ENCODE results near the gene ZG16.

Gene ZG16

GRCh38 chr16:29809850-29810698 is 32.0 kb downstream of the ZG16 start:
- CTCF ChIA-PET: interaction anchor here (0.7 to 1.4 kb wide), 3 partner anchors 20 to 1143 kb away, joined by 3 to 6 read pairs (median 3); partner anchors contain the start of gene KIF22
- TF ChIP-seq CTBP1 (IDR thresholded peaks at IDR 0.05; ENCODE audit: borderline replicate concordance): no peak
- TF ChIP-seq FOXA1 (IDR thresholded peaks at IDR 0.05): no peak
- TF ChIP-seq ELF4 (IDR thresholded peaks at IDR 0.05): no peak
- TF ChIP-seq BHLHE40 (IDR thresholded peaks at IDR 0.05; ENCODE audit: borderline replicate concordance): no peak
- no peak for TF ChIP-seq ZNF384 (IDR thresholded peaks at IDR 0.05)
- no peak for TF ChIP-seq SP1 (IDR thresholded peaks at IDR 0.05)
- no peak for TF ChIP-seq LEF1 (IDR thresholded peaks at IDR 0.05; ENCODE audit: borderline replicate concordance)
- no peak for TF ChIP-seq PKNOX1 (IDR thresholded peaks at IDR 0.05)
- TF ChIP-seq ARNT (IDR thresholded peaks at IDR 0.05): no peak
- TF ChIP-seq FOXK2 (IDR thresholded peaks at IDR 0.05): no peak
- TF ChIP-seq NFRKB (IDR thresholded peaks at IDR 0.05): no peak
- no peak for TF ChIP-seq HDGF (IDR thresholded peaks at IDR 0.05; ENCODE audit: borderline replicate concordance)
- TF ChIP-seq TARDBP (IDR thresholded peaks at IDR 0.05): no peak
- TF ChIP-seq L3MBTL2 (conservative IDR thresholded peaks at IDR 0.05): no peak
- no peak for TF ChIP-seq SUZ12 (IDR thresholded peaks at IDR 0.05)
- TF ChIP-seq FOXM1 (IDR thresholded peaks at IDR 0.05; ENCODE audit: borderline replicate concordance): no peak
- no peak for DNase-seq (ENCODE audit: extremely low spot score)
- POLR2A ChIA-PET: interaction anchor here (0.7 to 1.9 kb wide), 4 partner anchors 20 to 255 kb away, joined by 3 to 5 read pairs (median 4); partner anchors contain the start of genes ALDOA, KIF22 and TMEM219

- CTCF ChIA-PET: interaction anchor here (1.0 to 1.4 kb wide), 3 partner anchors 38 to 1175 kb away, joined by 3 to 6 read pairs (median 4); no protein-coding TSS in a partner anchor
Observed at GRCh38 chr16:29810699-29811169, 32.7 kb downstream of the ZG16 start.

DNA sequence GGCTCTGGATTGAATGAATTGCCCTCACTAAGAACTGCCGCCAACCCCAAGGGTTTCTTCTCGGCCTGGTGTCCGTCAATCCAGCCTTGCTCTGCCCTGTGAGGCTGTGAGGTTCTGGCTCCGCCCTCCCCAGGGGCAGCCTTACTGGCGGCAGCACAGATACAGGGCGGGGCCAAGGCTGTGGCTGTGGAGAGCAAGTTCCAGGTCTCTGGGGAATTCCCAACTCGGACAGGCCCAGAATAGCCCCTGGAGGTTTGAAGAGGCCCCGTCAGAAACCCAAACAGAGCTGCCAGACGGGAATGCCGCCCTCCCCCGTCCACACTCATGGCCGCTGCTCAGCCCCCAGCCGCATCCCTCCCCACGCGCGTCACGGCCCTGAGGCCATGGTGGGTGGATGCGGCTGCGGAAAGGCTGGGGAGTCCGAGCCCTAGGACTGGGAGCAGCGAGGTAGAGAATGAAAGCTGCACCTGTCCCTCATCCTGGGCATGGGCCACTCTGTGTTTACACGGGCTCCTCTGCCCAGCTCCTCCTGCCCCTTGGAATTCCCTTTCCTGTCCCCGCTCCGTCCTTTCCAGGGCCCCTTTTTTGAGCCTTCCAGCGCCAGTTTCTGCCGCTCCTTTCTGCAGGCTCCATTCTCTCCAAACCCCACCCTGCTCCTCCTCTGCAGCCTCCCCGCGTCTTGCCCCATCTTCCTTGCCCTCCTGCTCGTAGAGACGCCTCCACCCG is 33.3 kb downstream of the ZG16 start:
- POLR2A ChIA-PET: interaction anchor here (0.8 to 10.8 kb wide), 9 partner anchors 7 to 242 kb away, joined by 3 to 176 read pairs (median 4); partner anchors contain the start of genes KIF22, MAZ and TAOK2
- TF ChIP-seq HDGF (IDR thresholded peaks at IDR 0.05; ENCODE audit: borderline replicate concordance) (no peak), BHLHE40 (IDR thresholded peaks at IDR 0.05; ENCODE audit: borderline replicate concordance) (no peak), SUZ12 (IDR thresholded peaks at IDR 0.05) (no peak), FOXK2 (IDR thresholded peaks at IDR 0.05) (no peak), SP1 (IDR thresholded peaks at IDR 0.05) (no peak), L3MBTL2 (conservative IDR thresholded peaks at IDR 0.05) (no peak), FOXA1 (IDR thresholded peaks at IDR 0.05) (no peak), ZNF384 (IDR thresholded peaks at IDR 0.05) (no peak), ELF4 (IDR thresholded peaks at IDR 0.05) (no peak), ARNT (IDR thresholded peaks at IDR 0.05) (no peak)
- peak; percentile 93 for DNase-seq (ENCODE audit: extremely low spot score)
- CTCF ChIA-PET: interaction anchor here (0.8 to 1.4 kb wide), 5 partner anchors 37 to 1175 kb away, joined by 3 to 6 read pairs (median 3); no protein-coding TSS in a partner anchor

More at GRCh38 chr16:29810699-29811169, 32.7 kb downstream of the ZG16 start:
- no peak for TF ChIP-seq ARNT (IDR thresholded peaks at IDR 0.05)
- POLR2A ChIA-PET: interaction anchor here (0.7 to 10.8 kb wide), 9 partner anchors 6 to 192 kb away, joined by 3 to 176 read pairs (median 5); partner anchors contain the start of genes KIF22, MAZ and TAOK2
- no peak for DNase-seq (ENCODE audit: extremely low spot score)

- no peak for TF ChIP-seq FOXM1 (IDR thresholded peaks at IDR 0.05; ENCODE audit: borderline replicate concordance)
- TF ChIP-seq TARDBP (IDR thresholded peaks at IDR 0.05): no peak
- no peak for TF ChIP-seq HDGF (IDR thresholded peaks at IDR 0.05; ENCODE audit: borderline replicate concordance)
- no peak for TF ChIP-seq ELF4 (IDR thresholded peaks at IDR 0.05)
- no peak for TF ChIP-seq ZNF384 (IDR thresholded peaks at IDR 0.05)
- TF ChIP-seq NFRKB (IDR thresholded peaks at IDR 0.05): no peak
- no peak for TF ChIP-seq FOXA1 (IDR thresholded peaks at IDR 0.05)
- no peak for TF ChIP-seq ARNT (IDR thresholded peaks at IDR 0.05)
- peak; percentile 53 for DNase-seq (ENCODE audit: extremely low spot score)
- POLR2A ChIA-PET: interaction anchor here (0.8 to 10.8 kb wide), 8 partner anchors 8 to 241 kb away, joined by 3 to 176 read pairs (median 5); partner anchors contain the start of genes KIF22, MAZ and TAOK2
- CTCF ChIA-PET: interaction anchor here (0.8 to 1.4 kb wide), 4 partner anchors 37 to 1174 kb away, joined by 3 to 6 read pairs (median 4); no protein-coding TSS in a partner anchor
Observed at GRCh38 chr16:29811896-29812665, 34.0 kb downstream of the ZG16 start, which contains the start of gene PRRT2. Gene PRRT2, plus strand, starts transcription at chr16:29812193. Its CDS starts 862 bp downstream, at chr16:29813055.

- TF ChIP-seq ELF4 (IDR thresholded peaks at IDR 0.05) (no peak), FOXA1 (IDR thresholded peaks at IDR 0.05) (no peak), FOXK2 (IDR thresholded peaks at IDR 0.05) (no peak), BHLHE40 (IDR thresholded peaks at IDR 0.05; ENCODE audit: borderline replicate concordance) (no peak), HDGF (IDR thresholded peaks at IDR 0.05; ENCODE audit: borderline replicate concordance) (no peak), TARDBP (IDR thresholded peaks at IDR 0.05) (no peak), NFRKB (IDR thresholded peaks at IDR 0.05) (no peak), SUZ12 (IDR thresholded peaks at IDR 0.05) (no peak), ARNT (IDR thresholded peaks at IDR 0.05) (no peak), L3MBTL2 (conservative IDR thresholded peaks at IDR 0.05) (no peak), ZNF384 (IDR thresholded peaks at IDR 0.05) (no peak), PKNOX1 (IDR thresholded peaks at IDR 0.05) (no peak), CTBP1 (IDR thresholded peaks at IDR 0.05; ENCODE audit: borderline replicate concordance) (no peak), FOXM1 (IDR thresholded peaks at IDR 0.05; ENCODE audit: borderline replicate concordance) (no peak)
- CTCF ChIA-PET: interaction anchor here (0.6 kb wide), 1 partner anchor 1136 kb away, joined by 3 read pairs; no protein-coding TSS in a partner anchor
- DNase-seq (ENCODE audit: extremely low spot score): no peak
- POLR2A ChIA-PET: interaction anchor here (0.8 to 10.8 kb wide), 5 partner anchors 9 to 279 kb away, joined by 3 to 176 read pairs (median 4); partner anchors contain the start of genes KIF22 and MAZ
Observed at GRCh38 chr16:29812754-29813643, 34.9 kb downstream of the ZG16 start.
